BE2C (cell line): ENCODE measurements around the gene PPP4R1.
"Not testable (repeated sequence)": the region's sequence is repeated elsewhere in the genome, so short reads cannot be mapped to it uniquely, and the experiment has no call there.

Experiments
- DNase-seq: peaks from one replicate; pipeline ENCODE4 v3.0.0-alpha.2; 2020
- H3K27me3 ChIP-seq: fragments of 250-450 bp; sonication (Bioruptor Pico); 2 replicates; pipeline ENCODE4 v1.5.1; 2020; ENCODE audit warnings: mild to moderate bottlenecking
- H3K36me3 ChIP-seq: fragments of 250-450 bp; sonication (Bioruptor Pico); 2 replicates; pipeline ENCODE4 v1.5.1; 2020; ENCODE audit warnings: mild to moderate bottlenecking
- H3K4me1 ChIP-seq: fragments of 250-450 bp; sonication (Bioruptor Pico); 2 replicates; pipeline ENCODE4 v1.5.1; 2020
- H3K4me3 ChIP-seq: 2 replicates; pipeline ENCODE4 v1.5.1; 2011; ENCODE audit warnings: low read depth, low read length
- H3K9me3 ChIP-seq: fragments of 250-450 bp; sonication (Bioruptor Pico); 2 replicates; pipeline ENCODE4 v1.5.1; 2020
- CTCF ChIP-seq: IDR thresholded peaks from 2 replicates; pipeline ENCODE4 v1.5.1; 2012; ENCODE audit warnings: mild to moderate bottlenecking, low read depth, low read length

Gene PPP4R1

GRCh38 chr18:9642799-9643462 lies 28.6 kb upstream of the PPP4R1 start:
- Histone ChIP-seq H3K27me3 (no peaks in the 10 kb centered on the region), H3K36me3 (no peaks in the 10 kb centered on the region), H3K4me3 (no peak overlapping the region), H3K9me3 (no peaks in the 10 kb centered on the region), H3K4me1 (no peaks in the 10 kb centered on the region)
- no peak for DNase-seq
- no peak for TF ChIP-seq CTCF

GRCh38 chr18:9641081-9641480 lies 26.7 kb upstream of the PPP4R1 start:
- not testable (repeated sequence) for H3K36me3 ChIP-seq, H3K4me3 ChIP-seq, H3K27me3 ChIP-seq, DNase-seq, H3K4me1 ChIP-seq, H3K9me3 ChIP-seq

- Histone ChIP-seq H3K36me3 (no peaks in the 10 kb centered on the region), H3K4me3 (no peak overlapping the region), H3K27me3 (no peaks in the 10 kb centered on the region), H3K9me3 (no peaks in the 10 kb centered on the region), H3K4me1 (no peaks in the 10 kb centered on the region)
- no peak for DNase-seq
- no peak for TF ChIP-seq CTCF
Observed at GRCh38 chr18:9638886-9639285, 24.5 kb upstream of the PPP4R1 start.

- Histone ChIP-seq H3K9me3 (no peaks in the 10 kb centered on the region), H3K36me3 (no peaks in the 10 kb centered on the region), H3K4me1 (no peaks in the 10 kb centered on the region), H3K27me3 (no peaks in the 10 kb centered on the region), H3K4me3 (no peak overlapping the region)
- no peak for DNase-seq
- no peak for TF ChIP-seq CTCF
Observed at GRCh38 chr18:9637036-9637767, 22.8 kb upstream of the PPP4R1 start.

- no peak for TF ChIP-seq CTCF
Observed at GRCh38 chr18:9634856-9635255, 20.5 kb upstream of the PPP4R1 start.

GRCh38 chr18:9631814-9632496 lies 17.6 kb upstream of the PPP4R1 start:
- no peak for DNase-seq
- H3K27me3 ChIP-seq, result no peaks in the 10 kb centered on the region

More at GRCh38 chr18:9634856-9635255, 20.5 kb upstream of the PPP4R1 start:
- H3K4me1 ChIP-seq, result no peaks in the 10 kb centered on the region
- H3K9me3 ChIP-seq, result no peaks in the 10 kb centered on the region
- H3K4me3 ChIP-seq, result no peak overlapping the region
- H3K27me3 ChIP-seq, result no peaks in the 10 kb centered on the region
- no peak for DNase-seq
- H3K36me3 ChIP-seq, result no peaks in the 10 kb centered on the region

More at GRCh38 chr18:9631814-9632496, 17.6 kb upstream of the PPP4R1 start:
- no peaks in the 10 kb centered on the region for H3K36me3 ChIP-seq
- no peak overlapping the region for H3K4me3 ChIP-seq
- TF ChIP-seq CTCF, result no peak
- no peaks in the 10 kb centered on the region for H3K4me1 ChIP-seq
- no peaks in the 10 kb centered on the region for H3K9me3 ChIP-seq
